ENCODE results near the gene MAU2.

Gene MAU2

DNA sequence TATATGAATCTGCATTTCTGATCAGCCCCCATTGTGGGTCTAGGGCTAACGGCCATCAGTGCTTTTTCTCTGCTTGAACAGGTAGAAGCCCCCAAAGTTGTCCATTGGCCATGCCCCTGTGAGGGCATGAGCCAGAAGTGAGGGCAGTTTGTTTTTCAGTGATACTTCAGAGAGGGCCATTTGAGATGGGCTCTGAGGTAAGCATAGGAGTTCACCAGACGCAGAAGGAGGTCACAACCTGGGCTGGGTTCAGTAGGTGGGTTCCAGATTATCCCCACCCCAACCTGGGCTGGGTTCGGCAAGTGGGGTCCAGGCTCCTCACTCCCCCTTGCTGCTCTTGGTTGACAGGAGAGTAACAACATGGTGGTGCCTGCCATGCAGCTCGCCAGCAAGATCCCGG is 33.4 kb downstream of the MAU2 start:
- Histone ChIP-seq H3K4me1 (no peaks in the 10 kb centered on the region), H3K4me2 (ENCODE audit: low read length) (no peak overlapping the region), H3K9me3 (ENCODE audit: control insufficient read depth, low read length) (no peaks in the 10 kb centered on the region), H3K9ac (no peak overlapping the region), H2AFZ (no peak overlapping the region), H3K4me3 (ENCODE audit: low read depth, low read length) (no peak overlapping the region), H3K79me2 (peaks cover 3% of the 10 kb centered on the region), H3K36me3 (ENCODE audit: control insufficient read depth, insufficient read depth, low read length) (no peaks in the 10 kb centered on the region), H3K27me3 (ENCODE audit: control insufficient read depth, insufficient read depth, low read length) (no peaks in the 10 kb centered on the region), H3K27ac (no peak overlapping the region)
- TF ChIP-seq, protein P1, sequence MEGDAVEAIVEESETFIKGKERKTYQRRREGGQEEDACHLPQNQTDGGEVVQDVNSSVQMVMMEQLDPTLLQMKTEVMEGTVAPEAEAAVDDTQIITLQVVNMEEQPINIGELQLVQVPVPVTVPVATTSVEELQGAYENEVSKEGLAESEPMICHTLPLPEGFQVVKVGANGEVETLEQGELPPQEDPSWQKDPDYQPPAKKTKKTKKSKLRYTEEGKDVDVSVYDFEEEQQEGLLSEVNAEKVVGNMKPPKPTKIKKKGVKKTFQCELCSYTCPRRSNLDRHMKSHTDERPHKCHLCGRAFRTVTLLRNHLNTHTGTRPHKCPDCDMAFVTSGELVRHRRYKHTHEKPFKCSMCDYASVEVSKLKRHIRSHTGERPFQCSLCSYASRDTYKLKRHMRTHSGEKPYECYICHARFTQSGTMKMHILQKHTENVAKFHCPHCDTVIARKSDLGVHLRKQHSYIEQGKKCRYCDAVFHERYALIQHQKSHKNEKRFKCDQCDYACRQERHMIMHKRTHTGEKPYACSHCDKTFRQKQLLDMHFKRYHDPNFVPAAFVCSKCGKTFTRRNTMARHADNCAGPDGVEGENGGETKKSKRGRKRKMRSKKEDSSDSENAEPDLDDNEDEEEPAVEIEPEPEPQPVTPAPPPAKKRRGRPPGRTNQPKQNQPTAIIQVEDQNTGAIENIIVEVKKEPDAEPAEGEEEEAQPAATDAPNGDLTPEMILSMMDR (IDR thresholded peaks at IDR 0.05): no peak

DNA sequence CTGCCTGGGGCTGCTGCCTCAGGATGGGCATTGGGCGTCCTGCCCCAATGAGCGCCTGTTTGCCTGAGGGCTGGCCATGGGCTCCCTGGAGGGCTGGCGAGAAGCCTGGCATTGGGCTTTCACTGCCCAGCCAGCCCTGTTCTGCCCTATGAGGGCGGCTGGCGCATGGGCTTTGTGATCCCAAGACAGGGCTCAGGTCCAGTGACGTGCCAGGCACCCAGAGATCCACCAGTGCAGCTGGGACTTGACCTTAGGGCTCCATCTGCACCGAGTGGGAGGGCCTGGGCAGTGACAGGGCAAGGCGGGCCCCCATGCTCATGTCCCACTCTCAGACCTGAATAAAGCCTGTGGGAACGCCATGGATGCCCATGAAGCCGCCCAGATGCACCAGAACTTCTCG is 34.3 kb downstream of the MAU2 start:
- Histone ChIP-seq H3K27ac (no peak overlapping the region), H2AFZ (no peak overlapping the region), H3K4me1 (no peaks in the 10 kb centered on the region), H3K9ac (no peak overlapping the region), H3K4me2 (ENCODE audit: low read length) (no peak overlapping the region), H3K4me3 (ENCODE audit: low read depth, low read length) (no peak overlapping the region), H3K36me3 (ENCODE audit: control insufficient read depth, insufficient read depth, low read length) (no peaks in the 10 kb centered on the region), H3K9me3 (ENCODE audit: control insufficient read depth, low read length) (no peaks in the 10 kb centered on the region), H3K27me3 (ENCODE audit: control insufficient read depth, insufficient read depth, low read length) (no peaks in the 10 kb centered on the region), H3K79me2 (peaks cover 3% of the 10 kb centered on the region)
- TF ChIP-seq, protein P1 (IDR thresholded peaks at IDR 0.05): no peak

DNA sequence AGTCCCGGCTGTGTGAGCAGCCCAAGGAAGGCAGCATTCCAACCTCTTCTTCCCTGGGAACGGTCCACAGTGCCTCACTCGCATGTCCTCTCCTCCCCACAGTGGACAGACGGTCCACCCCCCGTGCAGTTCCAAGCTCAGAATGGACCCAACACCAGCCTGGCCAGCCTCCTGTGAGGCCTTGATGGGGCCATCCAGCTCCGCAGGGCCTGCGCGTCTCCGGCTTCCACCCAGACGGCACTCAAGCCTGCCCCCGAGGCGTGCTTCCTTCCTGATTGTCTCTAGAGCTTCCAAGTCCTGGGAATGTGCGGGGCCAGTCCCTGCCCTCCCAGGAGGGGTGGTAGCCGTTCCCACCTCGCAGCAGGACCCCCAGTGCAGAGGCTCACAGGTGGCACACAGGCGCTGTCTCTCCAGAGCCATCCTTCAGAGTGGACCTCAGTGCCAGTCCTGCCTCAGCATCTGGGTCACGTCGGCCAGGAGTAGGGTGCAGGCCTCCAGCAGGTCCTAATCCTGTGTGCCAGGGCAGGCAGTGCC is 35.0 kb downstream of the MAU2 start:
- Histone ChIP-seq H3K27ac (no peak overlapping the region), H3K79me2 (peaks cover 3% of the 10 kb centered on the region), H3K27me3 (ENCODE audit: control insufficient read depth, insufficient read depth, low read length) (no peaks in the 10 kb centered on the region), H3K9ac (no peak overlapping the region), H3K4me2 (ENCODE audit: low read length) (no peak overlapping the region), H3K4me3 (ENCODE audit: low read depth, low read length) (no peak overlapping the region), H3K4me1 (no peaks in the 10 kb centered on the region), H2AFZ (no peak overlapping the region), H3K36me3 (ENCODE audit: control insufficient read depth, insufficient read depth, low read length) (no peaks in the 10 kb centered on the region), H3K9me3 (ENCODE audit: control insufficient read depth, low read length) (no peaks in the 10 kb centered on the region)
- TF ChIP-seq, protein P1 (IDR thresholded peaks at IDR 0.05): no peak

DNA sequence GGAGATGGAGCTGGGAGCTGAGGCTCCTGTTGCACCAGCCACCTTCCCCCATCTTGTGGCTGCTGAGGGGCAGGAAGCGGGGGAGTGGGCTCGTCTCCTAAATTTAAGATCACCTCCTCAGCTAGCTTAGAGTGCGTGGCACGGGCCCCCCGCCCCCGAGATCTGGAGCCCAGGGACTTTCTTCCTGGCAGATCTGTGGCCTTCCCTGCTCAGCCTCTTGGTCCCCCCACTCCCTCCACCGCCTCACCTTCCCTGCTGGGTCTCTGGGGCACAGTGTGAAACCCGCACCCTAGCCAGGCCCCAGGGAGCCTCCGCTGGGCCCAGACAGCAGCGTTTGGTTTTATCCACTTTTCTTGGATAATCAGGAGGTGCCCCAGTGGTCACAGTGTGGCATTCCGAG is 35.9 kb downstream of the MAU2 start:
- no peak overlapping the region for H3K9ac ChIP-seq
- H3K9me3 ChIP-seq (ENCODE audit: control insufficient read depth, low read length): no peaks in the 10 kb centered on the region
- no peaks in the 10 kb centered on the region for H3K4me1 ChIP-seq
- H3K36me3 ChIP-seq (ENCODE audit: control insufficient read depth, insufficient read depth, low read length): no peaks in the 10 kb centered on the region
- no peak overlapping the region for H3K4me3 ChIP-seq (ENCODE audit: low read depth, low read length)
- no peak overlapping the region for H2AFZ ChIP-seq
- H3K4me2 ChIP-seq (ENCODE audit: low read length): no peak overlapping the region
- no peaks in the 10 kb centered on the region for H3K27me3 ChIP-seq (ENCODE audit: control insufficient read depth, insufficient read depth, low read length)
- peaks cover 3% of the 10 kb centered on the region for H3K79me2 ChIP-seq
- TF ChIP-seq, protein P1 (IDR thresholded peaks at IDR 0.05): no peak
- H3K27ac ChIP-seq: no peak overlapping the region

DNA sequence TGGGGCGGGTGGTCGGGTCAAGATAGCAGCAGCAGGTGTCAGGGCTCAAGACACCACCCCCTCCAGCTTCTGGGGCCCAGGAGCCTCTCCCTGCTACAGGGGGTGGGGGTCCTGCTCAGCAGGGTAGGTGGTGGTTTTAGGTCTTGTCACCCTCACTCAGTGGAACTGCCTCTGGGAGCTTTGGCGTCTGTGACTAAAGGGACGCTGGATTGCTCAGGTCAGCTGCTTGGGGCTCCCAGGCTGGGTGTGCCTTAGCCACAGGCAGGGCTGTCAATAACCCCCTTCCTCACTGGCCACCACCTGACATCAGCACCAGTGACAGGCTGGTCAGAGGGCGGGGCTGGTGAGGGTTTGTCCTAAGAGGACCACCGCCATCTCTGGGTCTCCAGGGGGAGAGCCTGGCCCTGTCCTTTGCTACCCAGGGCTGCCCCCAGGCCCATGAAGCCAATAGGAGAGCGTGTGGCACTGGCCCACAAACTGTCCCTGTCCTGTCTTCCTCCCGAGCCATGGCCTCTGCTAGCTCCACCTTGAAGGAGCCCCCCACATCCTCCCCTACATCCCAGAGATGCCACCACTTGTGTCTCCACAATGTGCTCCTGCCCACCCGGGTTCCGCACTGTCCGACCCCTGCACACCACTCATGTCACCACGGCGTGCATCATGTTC is 36.4 kb downstream of the MAU2 start:
- Histone ChIP-seq H3K4me1 (no peaks in the 10 kb centered on the region), H3K36me3 (ENCODE audit: control insufficient read depth, insufficient read depth, low read length) (no peaks in the 10 kb centered on the region), H3K27me3 (ENCODE audit: control insufficient read depth, insufficient read depth, low read length) (no peaks in the 10 kb centered on the region), H3K27ac (no peak overlapping the region), H2AFZ (no peak overlapping the region), H3K9me3 (ENCODE audit: control insufficient read depth, low read length) (no peaks in the 10 kb centered on the region), H3K9ac (no peak overlapping the region), H3K4me3 (ENCODE audit: low read depth, low read length) (no peak overlapping the region), H3K4me2 (ENCODE audit: low read length) (no peak overlapping the region), H3K79me2 (peaks cover 3% of the 10 kb centered on the region)
- TF ChIP-seq, protein P1 (IDR thresholded peaks at IDR 0.05): no peak
